SK-N-SH treated with all-trans-retinoic acid at 6 μM for 48 hours (cell line): ENCODE data around the gene SLMAP.

ENCODE experiments used
- ATAC-seq: fragments of 200-7000 bp; cut with Tn5 transposase; 3 replicates; pipeline ENCODE4 v1.9.1; 2020; ENCODE audit warnings: mild to moderate bottlenecking, moderate library complexity
- ARNTL ChIP-seq: fragments of 450-650 bp; formaldehyde crosslinking; IDR thresholded peaks from 2 replicates; pipeline ENCODE4 v1.5.0; 2020; ENCODE audit warnings: low read depth, mild to moderate bottlenecking, moderate library complexity, borderline replicate concordance
- BACH2 ChIP-seq: fragments of 250-450 bp; sonication (Bioruptor Pico); IDR thresholded peaks from 2 replicates; pipeline ENCODE4 v1.9.0; 2021; ENCODE audit warnings: mild to moderate bottlenecking, borderline replicate concordance
- CSDC2 ChIP-seq: fragments of 250-450 bp; sonication (Bioruptor Pico); IDR thresholded peaks from 2 replicates; pipeline ENCODE4 v1.5.0; 2020; ENCODE audit warnings: mild to moderate bottlenecking, moderate library complexity
- ESRRG ChIP-seq: fragments of 250-450 bp; sonication (Bioruptor Pico); IDR thresholded peaks from 2 replicates; pipeline ENCODE4 v1.6.1; 2021; ENCODE audit warnings: mild to moderate bottlenecking
- GLIS3 ChIP-seq: fragments of 250-450 bp; sonication (Bioruptor Pico); IDR thresholded peaks from 2 replicates; pipeline ENCODE4 v1.5.0; 2020; ENCODE audit warnings: mild to moderate bottlenecking, moderate library complexity
- ISL1 ChIP-seq: fragments of 250-450 bp; sonication (Bioruptor Pico); IDR thresholded peaks from 2 replicates; pipeline ENCODE4 v2.1.2; 2022; ENCODE audit warnings: mild to moderate bottlenecking, moderate library complexity
- OSR1 ChIP-seq: fragments of 250-450 bp; sonication (Bioruptor Pico); IDR thresholded peaks from 2 replicates; pipeline ENCODE4 v1.8.0; 2022; ENCODE audit warnings: moderate library complexity, mild to moderate bottlenecking, inconsistent platforms
- PPARA ChIP-seq: fragments of 250-450 bp; sonication (Bioruptor Pico); IDR thresholded peaks from 2 replicates; pipeline ENCODE4 v1.5.0; 2020; ENCODE audit warnings: mild to moderate bottlenecking, borderline replicate concordance
- RARB ChIP-seq: fragments of 250-450 bp; sonication (Bioruptor Pico); IDR thresholded peaks from 2 replicates; pipeline ENCODE4 v1.8.0; 2021; ENCODE audit warnings: mild to moderate bottlenecking, moderate library complexity
- TCF4 ChIP-seq: fragments of 250-450 bp; sonication (Bioruptor Pico); IDR thresholded peaks from 2 replicates; pipeline ENCODE4 v1.8.0; 2021; ENCODE audit warnings: mild to moderate bottlenecking, moderate library complexity, borderline replicate concordance
- TOX ChIP-seq: fragments of 250-450 bp; sonication (Bioruptor Pico); IDR thresholded peaks from 2 replicates; pipeline ENCODE4 v1.8.0; 2021; ENCODE audit warnings: mild to moderate bottlenecking, moderate library complexity, borderline replicate concordance
- ZC3H10 ChIP-seq: fragments of 250-450 bp; sonication (Bioruptor Pico); IDR thresholded peaks from 2 replicates; pipeline ENCODE4 v1.5.1; 2021; ENCODE audit warnings: mild to moderate bottlenecking, moderate library complexity
- ZFP3 ChIP-seq: fragments of 250-450 bp; sonication (Bioruptor Pico); IDR thresholded peaks from 2 replicates; pipeline ENCODE4 v1.5.0; 2020; ENCODE audit warnings: mild to moderate bottlenecking, moderate library complexity
- ZNF565 ChIP-seq: fragments of 450-650 bp; formaldehyde crosslinking; conservative IDR thresholded peaks from 2 replicates; pipeline ENCODE4 v1.5.0; 2020; ENCODE audit warnings: low read depth, mild to moderate bottlenecking, moderate library complexity
- ZNF70 ChIP-seq: fragments of 450-650 bp; formaldehyde crosslinking; IDR thresholded peaks from 2 replicates; pipeline ENCODE4 v1.5.0; 2020; ENCODE audit warnings: mild to moderate bottlenecking, moderate library complexity
- ZNF8 ChIP-seq: fragments of 450-650 bp; formaldehyde crosslinking; IDR thresholded peaks from 2 replicates; pipeline ENCODE4 v1.5.0; 2020; ENCODE audit warnings: mild to moderate bottlenecking, moderate library complexity
- TF ChIP-seq, protein P1 (sequence below): fragments of 250-450 bp; sonication (Bioruptor Pico); IDR thresholded peaks from 2 replicates; pipeline ENCODE4 v1.8.0; 2021; ENCODE audit warnings: low read depth, mild to moderate bottlenecking, moderate library complexity, borderline replicate concordance
- TF ChIP-seq, protein P2 (sequence below): fragments of 250-450 bp; sonication (Bioruptor Pico); IDR thresholded peaks from 2 replicates; pipeline ENCODE4 v1.5.0; 2020; ENCODE audit warnings: mild to moderate bottlenecking, moderate library complexity
- TF ChIP-seq, protein P3 (sequence below): fragments of 250-450 bp; sonication (Bioruptor Pico); IDR thresholded peaks from 2 replicates; pipeline ENCODE4 v1.5.1; 2021; ENCODE audit warnings: mild to moderate bottlenecking, moderate library complexity
- TF ChIP-seq, protein P4 (sequence below): fragments of 250-450 bp; sonication (Bioruptor Pico); IDR thresholded peaks from 2 replicates; pipeline ENCODE4 v1.8.0; 2020; ENCODE audit warnings: mild to moderate bottlenecking, moderate library complexity, borderline replicate concordance
- TF ChIP-seq, protein P5 (sequence below): fragments of 250-450 bp; sonication (Bioruptor Pico); IDR thresholded peaks from 2 replicates; pipeline ENCODE4 v1.5.1; 2020; ENCODE audit warnings: low read depth, mild to moderate bottlenecking, moderate library complexity

Gene SLMAP

DNA sequence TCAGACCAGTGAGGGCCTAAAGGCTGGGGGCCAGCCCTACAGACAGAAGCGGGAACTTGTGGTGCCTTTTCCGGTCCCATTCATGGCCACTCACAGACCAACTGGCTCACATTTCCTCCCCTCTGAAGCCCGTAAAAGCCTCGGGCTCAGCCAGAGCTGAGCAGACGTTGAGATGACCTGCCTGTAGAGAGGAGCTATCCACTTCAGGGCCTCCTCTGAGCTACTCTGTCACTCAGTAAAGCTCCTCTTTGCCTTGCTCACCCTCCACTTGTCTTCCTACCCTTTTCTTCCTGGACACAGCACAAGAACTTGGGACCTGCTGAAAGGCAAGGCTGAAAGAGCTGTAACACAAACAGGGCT, 53.5 kb downstream of the SLMAP start:
- ATAC-seq: no peak
- no peak for TF ChIP-seq ZNF8 (CRISPR knock-in tag)
- TF ChIP-seq, protein P1, sequence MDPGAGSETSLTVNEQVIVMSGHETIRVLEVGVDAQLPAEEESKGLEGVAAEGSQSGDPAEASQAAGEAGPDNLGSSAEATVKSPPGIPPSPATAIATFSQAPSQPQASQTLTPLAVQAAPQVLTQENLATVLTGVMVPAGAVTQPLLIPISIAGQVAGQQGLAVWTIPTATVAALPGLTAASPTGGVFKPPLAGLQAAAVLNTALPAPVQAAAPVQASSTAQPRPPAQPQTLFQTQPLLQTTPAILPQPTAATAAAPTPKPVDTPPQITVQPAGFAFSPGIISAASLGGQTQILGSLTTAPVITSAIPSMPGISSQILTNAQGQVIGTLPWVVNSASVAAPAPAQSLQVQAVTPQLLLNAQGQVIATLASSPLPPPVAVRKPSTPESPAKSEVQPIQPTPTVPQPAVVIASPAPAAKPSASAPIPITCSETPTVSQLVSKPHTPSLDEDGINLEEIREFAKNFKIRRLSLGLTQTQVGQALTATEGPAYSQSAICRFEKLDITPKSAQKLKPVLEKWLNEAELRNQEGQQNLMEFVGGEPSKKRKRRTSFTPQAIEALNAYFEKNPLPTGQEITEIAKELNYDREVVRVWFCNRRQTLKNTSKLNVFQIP (CRISPR knock-in tag): no peak
- TF ChIP-seq OSR1 (CRISPR knock-in tag): no peak
- no peak for TF ChIP-seq GLIS3 (CRISPR knock-in tag)
- TF ChIP-seq, protein P2, sequence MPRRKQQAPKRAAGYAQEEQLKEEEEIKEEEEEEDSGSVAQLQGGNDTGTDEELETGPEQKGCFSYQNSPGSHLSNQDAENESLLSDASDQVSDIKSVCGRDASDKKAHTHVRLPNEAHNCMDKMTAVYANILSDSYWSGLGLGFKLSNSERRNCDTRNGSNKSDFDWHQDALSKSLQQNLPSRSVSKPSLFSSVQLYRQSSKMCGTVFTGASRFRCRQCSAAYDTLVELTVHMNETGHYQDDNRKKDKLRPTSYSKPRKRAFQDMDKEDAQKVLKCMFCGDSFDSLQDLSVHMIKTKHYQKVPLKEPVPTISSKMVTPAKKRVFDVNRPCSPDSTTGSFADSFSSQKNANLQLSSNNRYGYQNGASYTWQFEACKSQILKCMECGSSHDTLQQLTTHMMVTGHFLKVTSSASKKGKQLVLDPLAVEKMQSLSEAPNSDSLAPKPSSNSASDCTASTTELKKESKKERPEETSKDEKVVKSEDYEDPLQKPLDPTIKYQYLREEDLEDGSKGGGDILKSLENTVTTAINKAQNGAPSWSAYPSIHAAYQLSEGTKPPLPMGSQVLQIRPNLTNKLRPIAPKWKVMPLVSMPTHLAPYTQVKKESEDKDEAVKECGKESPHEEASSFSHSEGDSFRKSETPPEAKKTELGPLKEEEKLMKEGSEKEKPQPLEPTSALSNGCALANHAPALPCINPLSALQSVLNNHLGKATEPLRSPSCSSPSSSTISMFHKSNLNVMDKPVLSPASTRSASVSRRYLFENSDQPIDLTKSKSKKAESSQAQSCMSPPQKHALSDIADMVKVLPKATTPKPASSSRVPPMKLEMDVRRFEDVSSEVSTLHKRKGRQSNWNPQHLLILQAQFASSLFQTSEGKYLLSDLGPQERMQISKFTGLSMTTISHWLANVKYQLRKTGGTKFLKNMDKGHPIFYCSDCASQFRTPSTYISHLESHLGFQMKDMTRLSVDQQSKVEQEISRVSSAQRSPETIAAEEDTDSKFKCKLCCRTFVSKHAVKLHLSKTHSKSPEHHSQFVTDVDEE (CRISPR knock-in tag): no peak
- TF ChIP-seq ZC3H10 (CRISPR knock-in tag): no peak
- no peak for TF ChIP-seq ZNF565 (CRISPR knock-in tag)

DNA sequence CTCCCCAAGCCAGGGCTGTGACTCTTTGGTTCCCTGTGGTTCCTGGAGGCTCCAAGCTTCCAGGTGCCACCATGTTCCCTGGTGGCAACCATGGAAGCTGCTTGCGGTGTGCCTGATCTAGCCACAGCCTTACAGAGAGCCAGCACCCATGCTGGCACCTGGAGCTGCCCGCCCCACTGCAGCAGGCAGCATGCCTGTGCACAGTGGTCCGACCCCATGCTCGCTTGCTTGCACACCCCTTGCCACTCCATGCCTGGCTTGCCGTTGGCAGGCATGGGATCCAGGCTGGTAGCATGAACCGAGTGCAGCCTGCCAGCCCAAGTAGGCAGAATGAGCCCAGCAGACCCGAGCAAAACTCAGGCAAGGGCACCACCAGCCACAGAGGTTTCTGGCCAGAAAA, 53.9 kb downstream of the SLMAP start:
- no peak for ATAC-seq
- TF ChIP-seq, protein P3, sequence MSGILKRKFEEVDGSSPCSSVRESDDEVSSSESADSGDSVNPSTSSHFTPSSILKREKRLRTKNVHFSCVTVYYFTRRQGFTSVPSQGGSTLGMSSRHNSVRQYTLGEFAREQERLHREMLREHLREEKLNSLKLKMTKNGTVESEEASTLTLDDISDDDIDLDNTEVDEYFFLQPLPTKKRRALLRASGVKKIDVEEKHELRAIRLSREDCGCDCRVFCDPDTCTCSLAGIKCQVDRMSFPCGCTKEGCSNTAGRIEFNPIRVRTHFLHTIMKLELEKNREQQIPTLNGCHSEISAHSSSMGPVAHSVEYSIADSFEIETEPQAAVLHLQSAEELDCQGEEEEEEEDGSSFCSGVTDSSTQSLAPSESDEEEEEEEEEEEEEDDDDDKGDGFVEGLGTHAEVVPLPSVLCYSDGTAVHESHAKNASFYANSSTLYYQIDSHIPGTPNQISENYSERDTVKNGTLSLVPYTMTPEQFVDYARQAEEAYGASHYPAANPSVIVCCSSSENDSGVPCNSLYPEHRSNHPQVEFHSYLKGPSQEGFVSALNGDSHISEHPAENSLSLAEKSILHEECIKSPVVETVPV (CRISPR knock-in tag): no peak
- TF ChIP-seq ZC3H10 (CRISPR knock-in tag) (no peak), BACH2 (CRISPR knock-in tag) (no peak), ISL1 (CRISPR knock-in tag) (no peak), ZFP3 (CRISPR knock-in tag) (no peak), TOX (CRISPR knock-in tag) (no peak), ZNF565 (CRISPR knock-in tag) (no peak), RARB (CRISPR knock-in tag) (no peak), ARNTL (CRISPR knock-in tag) (no peak), CSDC2 (CRISPR knock-in tag) (no peak), ESRRG (CRISPR knock-in tag) (no peak), PPARA (CRISPR knock-in tag) (no peak), ZNF70 (no peak), TCF4 (CRISPR knock-in tag) (no peak)
- TF ChIP-seq, protein P1 (CRISPR knock-in tag): no peak
- TF ChIP-seq, protein P2 (CRISPR knock-in tag): no peak
- TF ChIP-seq, protein P4, sequence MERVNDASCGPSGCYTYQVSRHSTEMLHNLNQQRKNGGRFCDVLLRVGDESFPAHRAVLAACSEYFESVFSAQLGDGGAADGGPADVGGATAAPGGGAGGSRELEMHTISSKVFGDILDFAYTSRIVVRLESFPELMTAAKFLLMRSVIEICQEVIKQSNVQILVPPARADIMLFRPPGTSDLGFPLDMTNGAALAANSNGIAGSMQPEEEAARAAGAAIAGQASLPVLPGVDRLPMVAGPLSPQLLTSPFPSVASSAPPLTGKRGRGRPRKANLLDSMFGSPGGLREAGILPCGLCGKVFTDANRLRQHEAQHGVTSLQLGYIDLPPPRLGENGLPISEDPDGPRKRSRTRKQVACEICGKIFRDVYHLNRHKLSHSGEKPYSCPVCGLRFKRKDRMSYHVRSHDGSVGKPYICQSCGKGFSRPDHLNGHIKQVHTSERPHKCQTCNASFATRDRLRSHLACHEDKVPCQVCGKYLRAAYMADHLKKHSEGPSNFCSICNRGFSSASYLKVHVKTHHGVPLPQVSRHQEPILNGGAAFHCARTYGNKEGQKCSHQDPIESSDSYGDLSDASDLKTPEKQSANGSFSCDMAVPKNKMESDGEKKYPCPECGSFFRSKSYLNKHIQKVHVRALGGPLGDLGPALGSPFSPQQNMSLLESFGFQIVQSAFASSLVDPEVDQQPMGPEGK: no peak
- TF ChIP-seq, protein P5, sequence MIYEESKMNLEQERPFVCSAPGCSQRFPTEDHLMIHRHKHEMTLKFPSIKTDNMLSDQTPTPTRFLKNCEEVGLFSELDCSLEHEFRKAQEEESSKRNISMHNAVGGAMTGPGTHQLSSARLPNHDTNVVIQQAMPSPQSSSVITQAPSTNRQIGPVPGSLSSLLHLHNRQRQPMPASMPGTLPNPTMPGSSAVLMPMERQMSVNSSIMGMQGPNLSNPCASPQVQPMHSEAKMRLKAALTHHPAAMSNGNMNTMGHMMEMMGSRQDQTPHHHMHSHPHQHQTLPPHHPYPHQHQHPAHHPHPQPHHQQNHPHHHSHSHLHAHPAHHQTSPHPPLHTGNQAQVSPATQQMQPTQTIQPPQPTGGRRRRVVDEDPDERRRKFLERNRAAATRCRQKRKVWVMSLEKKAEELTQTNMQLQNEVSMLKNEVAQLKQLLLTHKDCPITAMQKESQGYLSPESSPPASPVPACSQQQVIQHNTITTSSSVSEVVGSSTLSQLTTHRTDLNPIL (CRISPR knock-in tag): no peak
